Adrenal gland (tissue), 5 donors: ENCODE results near the gene ADM2.

Experiments used
- POLR2A ChIP-seq, 2 donors: fragments of 450-650 bp; IDR thresholded peaks; one replicate each; pipeline ENCODE4 v1.6.1; 2017; ENCODE audit warnings: antibody characterized with exemption in 2 of 2, mild to moderate bottlenecking in 2 of 2, moderate library complexity in 1 of 2
- TF ChIP-seq, protein P1 (sequence below), 6 experiments: fragments of 450-650 bp in 4 of 6; fragments of 200-600 bp in 2 of 6; sonication (generic) in 1 of 6; IDR thresholded peaks; 1 replicate in 5 of 6; 2 replicates in 1 of 6; pipeline versions ENCODE4 v1.5.1 to v1.8.0; 2016 to 2021; ENCODE audit warnings: antibody characterized with exemption in 6 of 6, mild to moderate bottlenecking in 2 of 6, moderate library complexity in 1 of 6
- donor health status: DM: no; HTN: no; CAD: no.

DNA sequence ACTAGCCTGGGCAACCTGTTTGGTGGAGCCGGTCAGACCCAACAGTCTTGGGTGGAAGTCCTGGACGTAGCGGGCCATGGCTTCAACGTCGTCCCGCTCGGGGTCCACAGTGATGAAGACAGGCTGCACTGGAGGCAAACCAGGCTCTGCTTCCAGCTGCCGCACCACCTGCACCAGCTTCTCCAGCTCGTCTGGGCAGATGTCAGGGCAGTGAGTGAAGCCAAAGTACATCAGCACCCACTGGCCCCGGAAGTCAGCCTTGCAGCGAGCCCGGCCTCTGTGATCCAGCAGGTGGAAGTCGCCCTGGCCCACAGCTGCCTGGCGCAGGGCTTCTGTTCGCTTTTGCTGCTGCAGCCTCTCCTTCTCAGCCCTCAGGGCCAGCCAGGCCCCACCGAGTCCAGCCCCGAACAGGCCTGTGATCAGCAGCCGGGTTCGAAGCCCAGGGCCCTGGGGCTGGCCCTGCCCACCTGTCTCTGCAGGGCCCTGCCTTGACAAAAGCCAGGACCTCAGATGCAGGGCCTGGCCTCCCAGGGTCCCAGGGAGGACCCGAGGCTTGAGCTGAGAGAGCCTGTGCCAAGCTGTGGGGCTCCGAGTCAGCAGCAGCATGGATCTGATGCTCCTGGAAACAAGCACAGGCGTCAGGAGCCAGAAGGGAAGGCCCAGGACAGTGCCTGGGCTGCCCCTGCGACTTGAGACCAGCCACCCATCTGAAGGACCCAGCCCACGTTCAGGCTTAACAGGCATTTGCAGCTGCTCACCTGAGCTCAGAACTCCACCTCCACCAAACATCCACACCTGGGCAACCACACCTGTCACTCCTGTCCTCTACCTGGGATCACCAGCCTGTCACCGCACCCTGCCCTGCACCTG lies 42.7 kb downstream of the ADM2 start:
- TF ChIP-seq POLR2A (IDR thresholded peaks at IDR 0.05): no peak
- TF ChIP-seq, protein P1, sequence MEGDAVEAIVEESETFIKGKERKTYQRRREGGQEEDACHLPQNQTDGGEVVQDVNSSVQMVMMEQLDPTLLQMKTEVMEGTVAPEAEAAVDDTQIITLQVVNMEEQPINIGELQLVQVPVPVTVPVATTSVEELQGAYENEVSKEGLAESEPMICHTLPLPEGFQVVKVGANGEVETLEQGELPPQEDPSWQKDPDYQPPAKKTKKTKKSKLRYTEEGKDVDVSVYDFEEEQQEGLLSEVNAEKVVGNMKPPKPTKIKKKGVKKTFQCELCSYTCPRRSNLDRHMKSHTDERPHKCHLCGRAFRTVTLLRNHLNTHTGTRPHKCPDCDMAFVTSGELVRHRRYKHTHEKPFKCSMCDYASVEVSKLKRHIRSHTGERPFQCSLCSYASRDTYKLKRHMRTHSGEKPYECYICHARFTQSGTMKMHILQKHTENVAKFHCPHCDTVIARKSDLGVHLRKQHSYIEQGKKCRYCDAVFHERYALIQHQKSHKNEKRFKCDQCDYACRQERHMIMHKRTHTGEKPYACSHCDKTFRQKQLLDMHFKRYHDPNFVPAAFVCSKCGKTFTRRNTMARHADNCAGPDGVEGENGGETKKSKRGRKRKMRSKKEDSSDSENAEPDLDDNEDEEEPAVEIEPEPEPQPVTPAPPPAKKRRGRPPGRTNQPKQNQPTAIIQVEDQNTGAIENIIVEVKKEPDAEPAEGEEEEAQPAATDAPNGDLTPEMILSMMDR (IDR thresholded peaks at IDR 0.05): no peak
